Medulla oblongata (tissue), 1 donor: ENCODE measurements around the gene ENTPD3.

Experiments
- DNase-seq: peaks from one replicate; pipeline ENCODE4 v3.0.0-alpha.2; 2015; ENCODE audit errors: extremely low spot score

Gene ENTPD3, protein sequence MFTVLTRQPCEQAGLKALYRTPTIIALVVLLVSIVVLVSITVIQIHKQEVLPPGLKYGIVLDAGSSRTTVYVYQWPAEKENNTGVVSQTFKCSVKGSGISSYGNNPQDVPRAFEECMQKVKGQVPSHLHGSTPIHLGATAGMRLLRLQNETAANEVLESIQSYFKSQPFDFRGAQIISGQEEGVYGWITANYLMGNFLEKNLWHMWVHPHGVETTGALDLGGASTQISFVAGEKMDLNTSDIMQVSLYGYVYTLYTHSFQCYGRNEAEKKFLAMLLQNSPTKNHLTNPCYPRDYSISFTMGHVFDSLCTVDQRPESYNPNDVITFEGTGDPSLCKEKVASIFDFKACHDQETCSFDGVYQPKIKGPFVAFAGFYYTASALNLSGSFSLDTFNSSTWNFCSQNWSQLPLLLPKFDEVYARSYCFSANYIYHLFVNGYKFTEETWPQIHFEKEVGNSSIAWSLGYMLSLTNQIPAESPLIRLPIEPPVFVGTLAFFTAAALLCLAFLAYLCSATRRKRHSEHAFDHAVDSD

DNA sequence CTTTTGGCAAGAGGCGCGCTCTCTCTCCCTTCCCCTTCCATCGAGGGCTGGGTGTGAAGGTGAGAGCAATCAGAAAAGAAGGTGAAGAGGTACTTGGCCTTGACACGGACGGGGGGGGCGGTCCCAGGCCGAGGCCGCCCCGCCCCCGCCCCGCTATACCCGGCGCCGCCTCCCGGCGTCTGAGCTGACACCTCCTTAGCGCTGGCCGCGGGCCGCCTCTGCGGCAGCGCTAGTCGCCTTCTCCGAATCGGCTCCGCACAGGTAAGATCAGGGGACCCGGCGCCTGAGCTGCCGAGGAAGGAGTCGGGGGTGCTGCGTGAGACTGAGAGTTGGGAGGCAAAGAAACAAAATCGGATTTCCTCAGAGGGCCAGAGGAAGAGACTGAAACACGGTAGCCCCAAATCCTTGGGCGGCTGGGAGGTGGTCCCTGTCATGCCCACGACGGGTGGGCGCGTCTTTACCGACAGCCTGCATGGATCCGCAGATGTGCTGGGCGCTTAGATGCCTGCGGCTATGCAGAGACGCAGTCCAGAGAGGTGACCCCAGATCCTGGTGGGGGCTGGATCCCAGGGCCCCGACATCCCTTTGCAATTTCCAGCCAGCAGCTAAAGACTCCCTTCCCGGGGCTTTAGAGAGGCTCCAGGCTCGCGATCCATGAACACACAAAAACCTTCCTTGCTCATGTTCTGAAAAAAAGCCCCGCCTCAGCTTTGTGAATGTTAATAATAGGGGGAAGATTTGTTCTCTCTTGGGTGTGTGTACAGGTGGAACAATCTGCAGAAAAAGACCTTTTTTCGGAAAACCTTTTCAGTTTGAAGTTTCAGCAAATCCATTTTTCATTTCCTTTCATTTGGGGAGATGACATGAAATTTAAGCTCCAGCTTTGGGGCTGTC, at the start of gene ENTPD3:
Gene ENTPD3 (plus strand): TSS at position 184 of the 894 bp plus-strand sequence. CDS start 874 bp downstream, outside the sequence.
- DNase-seq, result no peak

DNA sequence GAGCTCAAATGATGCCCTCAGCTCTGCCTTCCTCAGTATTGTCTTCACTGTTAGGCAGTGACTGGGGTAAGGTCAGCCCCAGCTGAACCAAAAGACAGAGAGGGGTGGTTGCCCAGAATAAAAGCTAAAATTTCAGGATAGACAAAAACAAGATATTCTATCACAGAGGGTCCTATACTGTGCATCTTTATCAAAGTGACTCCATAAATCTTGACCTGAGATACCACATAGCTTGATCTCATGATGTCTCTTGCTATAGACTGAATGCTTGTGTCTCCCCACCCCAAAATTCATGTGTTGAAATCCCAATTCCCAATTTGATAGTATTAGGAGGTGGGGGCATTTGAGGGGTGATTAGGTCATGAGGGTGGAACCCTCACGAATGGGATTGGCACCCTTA, 47.1 kb upstream of the ENTPD3 start:
- no peak for DNase-seq

DNA sequence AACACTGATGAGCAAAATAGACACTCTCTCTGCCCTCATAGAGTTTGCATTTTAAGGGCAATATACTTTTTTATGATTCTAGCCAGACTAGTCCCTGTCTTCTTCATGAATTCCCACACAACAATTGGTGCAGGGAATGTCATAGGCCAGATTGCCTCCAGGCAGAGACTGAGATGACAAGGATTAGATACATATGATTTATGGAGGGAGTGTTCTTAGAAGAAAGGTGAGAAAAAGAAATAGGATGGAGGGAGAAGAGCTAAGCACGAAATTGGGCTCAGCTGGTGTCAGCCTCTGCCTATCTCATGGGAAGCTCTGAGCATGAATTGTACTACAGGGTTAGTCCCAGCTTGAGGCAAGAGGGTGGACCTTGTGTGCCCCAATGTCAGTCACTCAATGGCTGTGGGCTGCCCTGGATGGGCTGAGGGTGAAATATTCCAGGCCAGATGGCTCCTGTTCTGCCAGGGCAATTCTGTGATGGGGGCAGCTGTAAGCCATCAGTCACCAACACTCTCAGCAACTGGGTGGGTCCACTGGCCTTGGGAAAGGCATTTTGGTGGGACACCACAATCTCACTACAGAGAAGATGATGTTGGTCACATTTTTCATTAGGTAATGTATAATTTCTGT, 46.3 kb upstream of the ENTPD3 start:
- no peak for DNase-seq

DNA sequence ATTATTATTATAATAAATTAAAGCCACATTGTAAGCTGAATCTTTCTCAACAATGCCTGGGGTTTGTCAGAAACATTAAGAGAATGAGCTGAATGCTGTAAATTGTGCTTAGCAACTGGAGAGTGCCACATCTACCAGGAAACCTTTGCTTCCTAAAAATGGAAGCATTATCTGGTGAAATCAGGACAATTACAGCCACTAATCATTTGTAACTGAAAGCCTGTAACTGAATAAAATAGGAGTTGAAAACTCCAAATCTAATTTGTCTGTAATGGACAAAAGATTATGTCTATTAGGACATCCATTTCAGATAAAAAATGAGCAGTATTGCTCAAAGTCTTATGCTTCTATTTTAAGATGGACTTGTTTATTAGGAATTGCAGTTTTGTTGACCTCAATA, 45.3 kb upstream of the ENTPD3 start:
- DNase-seq, result no peak

DNA sequence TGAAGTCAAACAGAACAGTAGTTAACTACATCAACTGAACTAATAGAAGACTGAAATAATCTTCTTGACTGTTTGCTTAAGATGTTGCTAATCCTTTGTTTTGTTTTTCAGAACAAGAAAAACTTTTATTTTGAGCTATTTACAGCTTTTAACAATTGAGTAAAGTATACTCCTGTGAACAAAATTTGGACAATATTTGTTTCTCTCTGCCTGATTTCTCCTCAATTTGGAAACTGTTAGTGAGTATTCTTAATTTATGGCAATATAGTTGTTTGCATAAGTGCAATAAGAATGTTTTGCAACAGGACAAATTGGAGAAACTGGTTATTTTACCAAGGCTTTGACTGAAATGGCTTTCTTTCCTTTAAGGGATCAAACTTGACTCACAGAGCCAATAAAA, 36.5 kb upstream of the ENTPD3 start:
- DNase-seq, result no peak

DNA sequence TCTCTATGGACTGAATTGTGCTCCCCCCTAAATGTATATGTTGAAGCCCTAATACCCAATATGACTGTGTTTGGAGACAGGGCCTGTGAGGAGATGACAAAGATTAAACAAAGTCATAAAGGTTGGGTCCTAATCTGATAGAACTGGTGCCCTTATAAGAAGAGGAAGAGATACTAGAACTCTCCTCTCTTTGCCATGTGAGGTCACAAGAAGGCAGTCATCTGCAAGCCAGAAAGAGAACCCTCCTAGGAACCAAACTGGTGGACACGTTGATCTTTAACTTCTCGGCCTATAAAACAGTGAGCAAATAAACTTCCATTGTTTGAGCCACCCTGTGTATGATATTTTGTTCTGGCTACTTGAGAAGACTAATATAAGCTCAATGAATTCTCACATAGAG, 31.6 kb upstream of the ENTPD3 start:
- no peak for DNase-seq

DNA sequence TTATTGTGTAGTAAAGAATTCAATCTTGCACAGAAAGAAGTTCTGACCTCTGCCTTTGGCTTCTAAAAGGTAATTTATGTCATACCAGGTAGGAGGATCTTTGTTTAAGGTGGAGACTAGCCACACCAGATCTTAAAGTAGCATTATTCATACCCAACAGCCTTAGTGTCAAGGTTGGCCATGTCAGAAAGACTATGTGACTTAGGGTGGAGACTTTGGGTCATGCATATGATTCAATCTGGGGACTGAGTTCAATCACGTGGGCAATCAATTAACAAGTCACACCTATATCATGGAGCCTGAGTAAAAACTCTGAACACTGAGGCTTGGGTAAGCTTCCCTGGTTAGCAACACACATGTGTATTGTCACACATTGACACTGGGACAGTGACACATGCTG, 28.5 kb upstream of the ENTPD3 start:
- no peak for DNase-seq

DNA sequence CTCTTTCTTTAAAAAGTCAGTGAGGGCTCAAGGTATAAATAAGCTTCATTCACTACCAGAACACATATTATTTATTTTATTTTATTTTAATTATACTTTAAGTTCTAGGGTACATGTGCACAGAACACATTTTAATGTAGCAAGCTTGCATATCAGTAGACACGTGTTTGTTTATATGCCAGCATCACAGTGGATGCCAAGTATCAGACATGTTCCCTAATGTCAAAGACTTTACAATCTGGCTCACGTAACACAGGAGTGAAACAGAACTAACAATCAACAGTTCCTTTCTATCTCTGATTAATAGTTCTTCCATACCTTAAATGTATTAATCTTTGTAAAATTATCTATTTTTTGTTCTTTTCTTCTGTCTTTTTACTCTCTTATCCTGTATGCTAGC, 23.3 kb upstream of the ENTPD3 start:
- DNase-seq, result no peak

DNA sequence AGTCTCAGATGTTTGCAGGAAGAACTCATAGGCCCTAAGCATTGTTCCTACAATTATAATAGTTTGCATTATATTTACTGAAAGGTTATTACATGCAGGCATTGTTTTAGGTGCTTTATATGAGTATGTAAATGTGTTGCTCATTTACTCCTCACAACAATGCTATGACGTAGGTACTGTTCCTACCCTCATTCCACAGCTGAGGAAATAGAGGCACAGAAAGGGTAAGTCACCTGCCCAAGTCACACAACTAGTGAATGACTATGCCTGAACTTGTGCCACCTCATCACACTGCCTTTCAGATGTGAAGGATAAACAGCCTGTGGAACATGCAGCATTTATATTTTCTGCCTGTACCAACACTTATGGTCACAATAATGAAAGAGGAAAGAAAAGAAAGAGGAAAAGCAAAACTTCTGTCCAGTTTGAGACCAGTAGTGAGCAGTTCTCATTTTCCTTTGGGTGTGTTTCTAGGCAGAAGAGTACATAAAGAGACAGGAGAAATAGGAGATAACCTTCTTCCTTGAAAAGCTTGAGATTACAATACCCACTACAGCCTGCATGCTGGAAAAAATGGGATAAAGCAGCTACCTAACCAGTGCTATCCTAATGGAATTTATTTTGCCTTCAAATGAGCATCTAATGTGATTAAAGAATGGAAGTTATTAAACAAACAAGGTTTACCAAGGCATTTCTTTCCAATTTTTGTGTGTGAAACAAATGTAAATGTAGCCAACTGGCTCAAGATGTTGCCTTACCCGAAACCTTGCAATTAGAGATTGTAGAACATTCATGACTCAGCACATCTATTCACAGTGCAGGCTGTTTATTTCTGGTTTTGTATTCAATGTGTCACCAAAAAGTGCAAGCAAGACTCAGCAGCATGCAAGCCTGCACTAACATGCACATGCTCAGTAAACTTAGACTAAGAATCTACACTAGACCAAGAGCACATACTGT, 20.5 kb upstream of the ENTPD3 start:
- DNase-seq, result peak; percentile 44

DNA sequence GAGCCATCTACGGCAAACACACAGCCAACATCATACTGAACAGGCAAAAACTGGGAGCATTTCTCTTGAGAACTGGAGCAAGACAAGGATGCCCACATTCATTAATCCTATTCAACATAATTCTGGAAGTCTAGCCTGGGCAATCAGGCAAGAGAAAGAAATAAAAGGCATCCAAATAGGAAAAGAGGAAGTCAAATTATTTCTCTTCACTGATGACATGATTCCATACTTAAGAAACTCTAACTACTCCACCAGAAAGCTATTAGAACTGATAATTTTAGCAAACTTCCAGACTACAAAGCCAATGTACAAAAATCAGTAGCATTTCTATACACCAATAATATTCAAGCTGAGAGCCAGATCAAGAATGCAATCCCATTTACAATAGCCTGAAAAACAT, 17.3 kb upstream of the ENTPD3 start:
- no peak for DNase-seq

DNA sequence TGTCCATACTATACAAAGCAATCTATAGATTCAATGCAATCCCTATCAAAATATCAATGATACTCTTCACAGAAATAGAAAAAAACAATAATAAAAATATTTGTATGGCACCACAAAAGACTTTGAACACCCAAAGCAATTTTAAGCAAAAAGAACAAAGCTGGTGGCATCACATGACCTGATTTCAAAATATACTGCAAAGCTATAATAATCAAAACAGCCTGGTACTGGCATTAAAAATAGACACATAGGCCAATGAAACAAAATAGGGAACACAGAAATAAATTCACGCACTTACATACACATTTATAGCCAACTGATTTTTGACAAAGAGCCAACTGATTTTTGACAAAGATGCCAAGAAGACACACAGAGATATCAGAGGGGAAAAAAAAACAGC, 9.2 kb upstream of the ENTPD3 start:
- no peak for DNase-seq

DNA sequence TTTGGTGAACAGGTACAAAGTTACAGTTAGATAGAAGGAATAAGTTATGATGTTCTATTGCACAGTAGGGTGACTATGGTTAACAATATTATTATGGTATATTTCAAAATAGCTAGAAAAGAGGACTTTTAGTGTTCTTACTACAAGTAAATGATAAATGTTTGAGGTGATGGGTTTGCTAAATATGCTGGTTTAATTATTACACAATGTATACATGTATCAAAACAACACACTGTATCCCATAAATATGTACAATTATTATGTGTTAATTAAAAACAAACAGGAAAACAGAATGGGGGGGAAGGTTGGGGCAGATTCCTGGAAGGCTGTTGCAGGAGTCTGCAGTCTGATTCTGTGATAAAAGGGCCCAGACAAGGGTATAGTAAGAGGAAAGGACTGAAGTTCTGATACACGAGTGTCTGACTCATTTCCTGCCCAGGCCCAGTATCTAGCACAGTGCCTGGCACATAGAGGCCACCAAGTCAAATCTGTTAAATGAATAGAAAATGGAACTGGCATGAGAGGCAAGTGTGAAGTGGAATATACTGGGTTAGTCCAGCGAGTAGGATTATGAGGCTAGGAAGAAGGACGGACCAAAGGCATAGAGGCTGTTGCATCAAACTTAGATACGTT, 7.2 kb upstream of the ENTPD3 start:
- no peak for DNase-seq

DNA sequence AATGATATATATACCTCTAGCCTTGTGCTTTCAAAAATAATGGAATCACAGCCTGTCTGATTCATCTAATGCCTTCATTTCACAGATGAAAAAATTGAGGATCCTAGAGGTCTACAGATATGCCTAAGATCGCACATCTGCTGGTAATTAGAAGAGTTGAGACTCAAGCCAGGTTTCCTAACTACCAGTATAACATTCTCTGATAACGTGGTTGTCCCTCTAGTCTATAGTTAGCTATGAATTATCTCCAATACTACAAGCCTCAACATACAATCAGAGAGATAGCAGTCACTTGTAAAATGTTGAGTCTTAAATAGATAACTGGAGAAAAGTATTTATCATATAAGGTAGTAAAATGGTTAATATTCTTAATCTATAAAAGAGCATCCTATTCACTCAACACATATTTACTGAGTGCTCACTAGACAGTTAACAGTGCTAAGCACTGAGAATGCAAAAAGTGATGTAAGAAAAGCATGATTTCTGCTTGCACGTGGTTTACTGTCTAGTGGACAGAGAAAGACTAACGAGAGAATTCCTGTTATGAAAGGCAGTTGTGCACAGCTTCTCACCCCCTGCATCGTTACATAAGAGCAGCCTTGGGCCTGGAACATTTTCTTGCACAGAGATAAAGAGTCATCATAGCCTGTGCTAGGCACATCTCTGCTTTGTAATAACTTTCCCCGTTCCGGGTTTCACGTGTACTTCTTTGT, 4.9 kb upstream of the ENTPD3 start:
- no peak for DNase-seq

DNA sequence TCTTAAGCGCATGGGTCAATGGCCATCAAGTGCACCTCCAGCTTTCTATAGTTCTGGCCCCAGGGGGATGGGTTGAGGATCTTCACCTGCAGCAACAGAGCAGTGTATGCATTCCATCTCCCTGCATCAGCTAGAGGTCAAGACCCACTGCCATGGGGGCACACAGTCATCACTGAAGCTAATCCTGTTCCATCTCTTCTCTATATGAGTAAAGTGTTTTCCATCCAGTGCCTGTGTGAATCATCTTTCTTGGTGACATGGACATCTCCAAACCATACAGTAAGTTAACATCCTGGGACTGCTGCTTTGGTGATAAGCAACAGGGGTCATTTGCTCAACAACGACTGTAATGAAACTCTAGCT, 4.4 kb upstream of the ENTPD3 start:
- no peak for DNase-seq

DNA sequence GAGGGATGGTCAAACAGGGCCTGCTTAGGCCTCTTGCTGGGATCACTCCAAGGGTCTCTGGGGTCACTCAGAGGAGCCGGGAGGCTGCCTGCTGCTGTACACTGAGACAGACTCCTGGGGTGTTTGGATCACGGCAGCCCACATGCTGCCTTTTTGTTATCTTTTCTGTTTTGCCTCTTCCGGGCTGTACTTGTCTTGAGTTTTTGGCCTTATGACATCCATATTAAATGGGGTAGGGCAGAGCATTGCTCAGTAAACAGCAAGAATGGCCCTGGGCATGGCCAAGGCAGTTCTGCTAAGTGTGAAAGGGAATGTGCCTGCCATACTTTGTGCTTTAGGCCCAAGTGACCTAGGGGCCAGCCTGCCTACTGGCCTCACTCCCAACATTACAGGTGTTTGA, 771 bp upstream of the ENTPD3 start:
- DNase-seq, result no peak

DNA sequence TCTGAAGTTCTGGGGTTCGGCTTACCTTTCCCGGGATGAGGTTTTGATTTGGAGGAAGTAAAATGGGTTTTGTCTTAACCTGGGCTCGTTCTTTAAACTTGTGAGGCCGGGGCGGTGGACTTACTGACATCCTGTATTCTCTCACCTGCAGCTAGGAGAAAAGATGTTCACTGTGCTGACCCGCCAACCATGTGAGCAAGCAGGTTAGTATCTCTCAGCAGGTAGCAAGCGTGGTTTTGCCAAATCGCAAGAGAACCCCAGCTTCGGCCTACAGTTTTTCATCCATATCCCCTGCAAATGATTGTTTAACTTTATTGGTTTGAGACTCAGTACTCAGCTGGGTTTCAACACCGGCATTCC, 891 bp downstream of the ENTPD3 start:
- DNase-seq, result no peak

DNA sequence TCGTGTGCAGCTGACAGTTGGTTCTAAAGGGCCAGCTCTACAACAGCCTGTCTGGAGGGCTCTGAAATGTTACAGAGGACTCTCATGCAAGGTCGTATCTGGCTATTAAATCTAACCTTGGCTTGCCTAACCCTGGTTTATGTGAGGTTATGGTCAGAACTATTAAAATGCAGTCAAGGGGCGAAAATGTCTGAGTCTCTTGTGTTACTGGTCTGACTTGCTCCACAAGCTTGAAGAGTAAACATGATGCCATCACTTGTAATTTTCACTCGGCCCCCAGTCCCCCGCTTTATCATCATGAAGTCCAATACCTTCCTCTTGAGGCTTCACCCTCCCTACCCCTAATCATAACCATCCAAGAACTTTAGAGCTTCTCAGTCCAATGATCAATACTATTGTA, 9.4 kb downstream of the ENTPD3 start:
- DNase-seq, result no peak

DNA sequence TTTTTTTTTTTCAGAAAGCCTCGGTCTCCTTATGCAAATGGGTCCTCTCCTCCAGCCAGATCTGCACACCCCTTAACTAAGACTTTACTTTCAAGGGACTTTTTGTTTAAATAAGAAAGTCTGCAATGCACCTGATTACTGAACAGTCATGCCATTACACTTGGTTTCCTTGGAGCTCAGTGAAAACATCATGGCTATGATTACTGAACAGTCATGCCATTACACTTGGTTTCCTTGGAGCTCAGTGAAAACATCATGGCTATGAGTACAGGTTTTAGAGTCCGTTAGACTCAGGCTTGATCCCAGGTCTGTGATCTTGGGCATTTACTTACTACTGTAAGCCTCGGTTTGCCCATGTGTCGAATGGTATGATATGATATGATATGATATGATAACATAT, 10.1 kb downstream of the ENTPD3 start:
- DNase-seq, result no peak

DNA sequence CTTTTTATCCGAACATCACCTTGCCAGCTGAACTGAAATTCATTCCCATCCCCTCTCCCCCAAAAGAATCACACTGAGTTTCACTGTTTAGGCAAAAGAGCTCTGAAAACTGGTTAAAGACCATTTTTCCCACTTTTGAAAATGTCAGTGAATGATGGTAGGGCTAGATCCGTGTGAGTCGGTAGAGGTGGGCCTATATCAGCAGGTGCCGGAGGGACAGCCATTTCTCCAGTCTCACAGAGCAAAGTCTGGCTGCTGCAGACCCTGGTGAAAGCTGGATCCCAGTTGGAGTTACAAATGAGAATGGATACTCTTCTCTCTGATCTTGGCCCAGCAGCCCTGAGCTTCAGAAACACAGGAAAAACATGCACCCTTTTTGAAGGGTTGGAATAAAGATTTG, 10.9 kb downstream of the ENTPD3 start:
- DNase-seq, result no peak

DNA sequence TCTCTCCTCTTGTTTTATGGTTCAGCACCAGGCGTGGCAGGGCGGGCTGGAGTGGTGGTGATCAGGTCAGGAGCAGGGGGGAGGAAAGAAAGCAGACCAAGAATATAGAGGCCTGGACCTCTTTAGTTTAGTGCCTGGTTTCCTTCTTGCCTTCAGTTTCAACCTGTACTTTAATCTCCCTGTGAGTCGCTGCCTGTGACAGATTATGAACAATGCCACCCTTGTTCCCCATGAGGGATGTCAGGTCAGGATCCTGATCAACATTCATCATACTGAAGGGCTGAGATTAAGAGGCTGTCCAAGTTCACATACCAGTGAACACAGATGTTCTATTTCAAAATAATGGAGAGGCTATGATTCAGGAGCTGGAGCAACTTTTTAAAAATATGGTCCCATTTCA, 11.4 kb downstream of the ENTPD3 start:
- no peak for DNase-seq
